HG03159 (cell line): Measurements from ENCODE around the gene YY2.
"Not testable (repeated sequence)": the region's sequence is repeated elsewhere in the genome, so short reads cannot be mapped to it uniquely, and the experiment has no call there.

Experiments
- ATAC-seq: cut with Tn5 transposase; IDR thresholded peaks from one replicate; pipeline ENCODE4 v1.9.1; 2021; ENCODE audit warnings: mild to moderate bottlenecking, moderate library complexity; ENCODE audit not compliant: unreplicated experiment

The YY2 gene

GRCh38 chrX:21855937-21856415 lies at the start of gene YY2:
TSS of gene YY2 (plus strand) at chrX:21855987. CDS start at chrX:21856485, 498 bp downstream.
- no peak for ATAC-seq

GRCh38 chrX:21806691-21807090 lies 49.1 kb upstream of the YY2 start:
- no peak for ATAC-seq

GRCh38 chrX:21811832-21812231 lies 44.0 kb upstream of the YY2 start:
- no peak for ATAC-seq

GRCh38 chrX:21812628-21813027 lies 43.2 kb upstream of the YY2 start:
- ATAC-seq = no peak

- ATAC-seq = no peak
These were observed 42.0 kb upstream of the YY2 start for GRCh38 chrX:21813612-21814368.

- ATAC-seq = no peak
These were observed 39.7 kb upstream of the YY2 start for GRCh38 chrX:21816136-21816535.

GRCh38 chrX:21820170-21820569 lies 35.6 kb upstream of the YY2 start:
- not testable (repeated sequence) for ATAC-seq

- no peak for ATAC-seq
These were observed 33.9 kb upstream of the YY2 start for GRCh38 chrX:21821875-21822274.

GRCh38 chrX:21831496-21831895 lies 24.3 kb upstream of the YY2 start:
- no peak for ATAC-seq

- no peak for ATAC-seq
These were observed 18.7 kb upstream of the YY2 start for GRCh38 chrX:21837056-21837455.

GRCh38 chrX:21838937-21839333 lies 16.9 kb upstream of the YY2 start:
- ATAC-seq = no peak

- peak; percentile 84 for ATAC-seq
These were observed 16.2 kb upstream of the YY2 start, which contains the start of gene MBTPS2 for GRCh38 chrX:21839334-21840192. TSS of gene MBTPS2 (plus strand) at chrX:21839617. CDS start at chrX:21839735, 118 bp downstream.

- peak; percentile 14 for ATAC-seq
These were observed 15.6 kb upstream of the YY2 start for GRCh38 chrX:21840193-21840545.

GRCh38 chrX:21843179-21843578 lies 12.6 kb upstream of the YY2 start:
- ATAC-seq = no peak

- no peak for ATAC-seq
These were observed 10.7 kb upstream of the YY2 start for GRCh38 chrX:21845096-21845495.

GRCh38 chrX:21847342-21847741 lies 8.4 kb upstream of the YY2 start:
- no peak for ATAC-seq

- ATAC-seq = no peak
These were observed 2.2 kb upstream of the YY2 start for GRCh38 chrX:21853578-21853977.

- no peak for ATAC-seq
These were observed 717 bp downstream of the YY2 start for GRCh38 chrX:21856504-21856903.

GRCh38 chrX:21863241-21863640 lies 7.5 kb downstream of the YY2 start:
- no peak for ATAC-seq

- ATAC-seq = no peak
These were observed 9.6 kb downstream of the YY2 start for GRCh38 chrX:21865436-21865835.

- no peak for ATAC-seq
These were observed 14.7 kb downstream of the YY2 start for GRCh38 chrX:21870494-21870893.
